Stimulated activated CD4-positive, alpha-beta T cell treated with anti-CD3 and anti-CD28 coated beads, Interleukin-12 subunit alpha, Interleukin-12 subunit beta, amount 100 ng/mL, for 48 hours (primary cell): ENCODE data around the gene RAP1A.

Experiments used
- DNase-seq, 3 donors: peaks; one replicate each; pipeline ENCODE4 v3.0.0-alpha.2; 2020; ENCODE audit warnings: low read depth in 2 of 3, low spot score in 1 of 3

RAP1A gene

DNA sequence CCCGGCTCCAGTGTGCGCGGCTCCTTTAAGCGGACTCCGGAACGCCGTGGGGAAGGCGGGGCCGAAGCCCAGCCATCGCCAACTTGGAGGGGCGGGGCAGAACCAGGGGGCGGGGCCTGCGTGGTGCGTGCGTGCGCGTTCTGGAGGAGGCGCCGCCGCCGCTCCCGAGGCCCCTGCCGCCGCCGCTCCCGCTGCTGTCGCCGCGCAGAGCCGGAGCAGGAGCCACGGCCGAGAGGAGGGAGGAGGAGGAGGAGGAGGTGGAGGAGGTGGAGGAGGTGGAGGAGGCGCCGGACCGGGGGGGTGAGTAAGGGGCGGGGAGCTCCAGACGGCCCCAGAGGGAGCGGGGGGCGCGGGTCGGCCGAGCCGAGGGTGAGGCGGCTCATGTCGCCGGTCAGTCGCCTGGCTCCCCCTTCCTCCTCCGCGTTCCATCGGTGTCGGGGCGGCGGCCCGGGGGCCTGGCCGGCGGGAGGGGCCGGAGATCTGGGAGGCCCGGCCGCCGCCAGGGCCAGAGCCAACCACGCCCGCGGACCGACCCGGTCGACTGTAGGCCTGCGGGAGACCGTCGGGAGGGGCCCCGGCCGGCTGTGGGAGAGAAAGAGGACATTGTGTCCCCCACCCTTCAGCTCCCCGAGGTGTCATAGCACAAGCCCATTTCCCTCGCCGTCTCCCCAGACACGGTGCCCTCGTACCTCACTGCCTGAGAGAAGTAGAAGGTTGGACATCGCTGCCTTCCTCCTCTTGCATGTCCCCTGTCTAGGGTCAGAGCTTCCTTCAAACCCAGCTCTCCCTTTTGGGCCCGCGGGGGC lies at the start of gene RAP1A:
RAP1A (plus strand) TSS at position 155 of the 806 bp plus-strand sequence. CDS start 71,572 bp downstream, outside the sequence.
- peak; percentile 88 to 97 (median 97) for DNase-seq

DNA sequence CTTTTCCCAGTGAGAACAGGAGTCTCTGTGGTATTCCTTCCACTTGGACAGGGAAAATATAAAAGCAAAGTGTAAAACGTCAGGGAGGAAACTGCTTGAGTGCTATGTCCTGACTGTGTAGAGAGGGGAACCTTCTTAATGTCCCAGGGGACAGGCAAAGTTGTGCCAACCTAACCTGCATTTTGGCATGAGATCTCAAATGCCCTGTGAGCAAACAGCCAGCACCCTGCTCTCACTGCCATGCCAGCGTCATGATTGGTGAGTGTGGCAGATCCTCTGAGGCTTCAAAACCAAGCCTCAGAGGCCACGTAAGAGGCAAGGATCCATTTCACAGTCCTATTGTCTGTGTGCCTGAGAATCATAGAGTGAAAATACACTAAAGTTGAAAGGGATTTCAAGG lies 49.7 kb upstream of the RAP1A start:
- no peak for DNase-seq

DNA sequence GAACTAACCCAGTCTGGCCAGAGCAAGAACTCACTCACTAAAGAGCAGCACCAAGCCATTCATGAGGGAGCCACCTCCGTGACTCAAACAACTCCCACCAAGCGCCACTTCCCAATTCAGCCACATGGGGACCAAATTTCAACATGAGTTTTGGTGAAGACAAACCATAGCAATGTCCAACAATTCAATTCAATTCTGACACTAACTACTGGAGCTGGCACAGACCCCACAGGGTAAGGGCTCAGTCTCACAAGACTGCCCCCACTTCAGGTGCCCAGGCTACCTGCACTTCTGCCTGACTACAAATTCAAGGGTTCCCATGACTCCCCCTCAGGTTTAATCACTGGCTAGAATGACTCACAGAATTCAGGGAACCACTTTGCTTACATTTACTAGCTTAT lies 48.8 kb upstream of the RAP1A start:
- peak in 2 of 3 donors; percentile 15 to 50 for DNase-seq

DNA sequence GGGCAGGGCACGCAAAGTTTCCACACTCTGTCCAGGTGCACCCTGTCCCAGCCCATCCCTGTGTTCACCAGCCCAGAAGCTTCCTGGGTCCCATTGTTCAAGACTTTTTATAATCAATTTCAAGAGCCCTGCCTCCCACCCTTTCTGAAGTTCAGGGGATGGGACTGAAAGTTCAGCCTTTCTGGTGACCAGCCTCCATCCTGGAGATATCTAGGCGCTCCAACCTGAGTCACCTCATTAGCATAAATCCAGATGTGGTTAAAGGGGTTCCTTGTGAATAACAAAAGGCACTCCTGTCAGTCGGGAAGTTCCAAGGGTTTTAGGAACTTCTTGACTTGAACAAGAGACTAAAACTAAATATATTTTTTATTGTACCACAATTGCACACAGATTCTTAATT lies 48.4 kb upstream of the RAP1A start:
- DNase-seq, result no peak

DNA sequence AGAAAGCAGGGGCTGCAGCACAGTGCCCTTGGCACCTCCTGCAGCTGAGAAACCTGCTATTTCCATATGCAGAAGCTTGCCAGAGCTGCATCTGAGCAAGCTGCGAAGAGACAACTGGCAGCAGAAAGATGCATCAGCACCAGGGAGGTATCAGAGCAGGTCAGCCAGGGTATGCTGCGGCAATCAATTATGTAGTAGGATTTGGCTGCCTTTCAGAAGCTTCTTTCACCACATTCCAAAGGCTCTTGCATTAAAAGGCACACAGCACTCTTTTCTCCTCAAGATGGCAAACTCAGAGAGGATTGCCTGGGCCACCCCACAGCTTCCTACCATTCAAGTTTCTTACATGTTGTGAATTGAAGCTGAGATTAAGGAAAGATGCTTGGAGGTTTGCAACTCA lies 47.6 kb upstream of the RAP1A start:
- no peak for DNase-seq

DNA sequence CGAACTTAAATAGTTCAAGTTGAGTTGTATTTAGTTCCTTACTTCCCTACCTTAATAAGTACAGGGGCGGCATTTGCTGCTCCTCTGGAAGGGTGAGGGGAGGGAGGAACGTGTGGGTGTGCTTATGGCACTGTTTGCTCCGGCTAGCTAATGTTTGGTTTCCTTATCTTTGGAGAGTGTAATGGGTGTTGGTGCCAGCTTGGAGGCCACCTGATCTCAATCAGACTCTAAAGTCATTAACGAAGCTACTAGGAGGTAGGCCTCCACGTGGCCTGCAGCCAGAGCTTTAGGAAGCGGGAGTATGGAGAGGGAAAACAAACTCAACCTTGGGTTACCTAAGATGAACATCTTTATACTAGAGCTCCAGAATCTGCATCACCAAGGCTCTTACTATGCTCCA lies 43.0 kb upstream of the RAP1A start:
- no peak for DNase-seq

DNA sequence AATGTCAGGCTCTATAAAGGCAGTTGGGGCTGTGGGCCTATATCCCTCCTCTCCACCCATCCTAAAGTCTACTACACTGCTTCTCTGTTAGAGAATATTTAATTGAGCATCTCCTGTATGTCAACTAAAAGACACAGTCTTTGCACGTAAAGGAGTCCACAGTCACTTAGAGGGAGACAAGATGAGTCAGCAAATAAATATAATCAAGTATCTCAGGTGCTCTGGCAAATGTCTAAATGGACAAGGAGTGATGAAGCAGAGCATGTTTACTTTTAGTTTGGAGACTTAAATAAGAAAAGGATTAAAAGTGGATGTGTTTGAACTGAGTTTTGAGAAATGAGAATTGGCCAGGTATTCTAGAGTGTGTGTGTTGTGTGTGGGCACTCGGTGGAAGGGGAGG lies 41.8 kb upstream of the RAP1A start:
- DNase-seq, result no peak

DNA sequence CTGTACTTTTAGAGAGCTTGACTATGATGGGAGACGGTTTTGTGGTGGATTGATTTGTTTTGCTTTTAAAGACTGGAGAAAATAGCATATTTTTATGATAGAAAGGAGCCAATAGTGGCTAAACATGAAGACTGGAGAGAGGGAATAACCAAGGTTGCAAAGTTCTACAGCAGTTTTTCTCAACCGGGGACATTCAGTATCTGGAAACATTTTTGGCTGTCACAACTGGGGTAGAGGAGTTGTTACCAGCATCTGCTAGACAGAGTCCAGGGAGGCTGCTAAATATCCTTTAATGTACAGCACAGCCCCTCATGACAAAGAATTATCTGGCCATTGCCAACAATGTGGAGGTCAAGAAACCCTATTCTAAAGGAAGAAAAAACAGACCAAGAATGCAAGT lies 38.4 kb upstream of the RAP1A start:
- DNase-seq, result no peak

DNA sequence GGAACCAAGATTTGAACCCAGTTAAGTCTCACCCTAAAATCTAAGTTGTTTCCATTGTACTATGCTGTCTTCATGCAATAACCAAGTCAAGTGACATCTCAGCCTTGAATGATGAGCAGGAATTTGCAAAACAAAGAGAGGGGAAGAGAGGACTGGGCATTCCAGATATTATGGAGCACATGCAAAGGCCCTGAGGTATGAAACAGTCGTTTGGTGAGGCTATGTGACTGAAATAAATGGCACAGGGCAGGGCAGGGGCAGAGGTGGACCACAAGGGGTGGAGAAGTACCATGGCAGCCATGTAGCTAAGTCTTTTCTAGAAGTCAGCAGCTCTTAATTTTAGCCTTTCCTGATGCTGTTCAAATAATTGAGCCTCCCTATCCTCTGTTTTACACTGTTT lies 37.6 kb upstream of the RAP1A start:
- no peak for DNase-seq

DNA sequence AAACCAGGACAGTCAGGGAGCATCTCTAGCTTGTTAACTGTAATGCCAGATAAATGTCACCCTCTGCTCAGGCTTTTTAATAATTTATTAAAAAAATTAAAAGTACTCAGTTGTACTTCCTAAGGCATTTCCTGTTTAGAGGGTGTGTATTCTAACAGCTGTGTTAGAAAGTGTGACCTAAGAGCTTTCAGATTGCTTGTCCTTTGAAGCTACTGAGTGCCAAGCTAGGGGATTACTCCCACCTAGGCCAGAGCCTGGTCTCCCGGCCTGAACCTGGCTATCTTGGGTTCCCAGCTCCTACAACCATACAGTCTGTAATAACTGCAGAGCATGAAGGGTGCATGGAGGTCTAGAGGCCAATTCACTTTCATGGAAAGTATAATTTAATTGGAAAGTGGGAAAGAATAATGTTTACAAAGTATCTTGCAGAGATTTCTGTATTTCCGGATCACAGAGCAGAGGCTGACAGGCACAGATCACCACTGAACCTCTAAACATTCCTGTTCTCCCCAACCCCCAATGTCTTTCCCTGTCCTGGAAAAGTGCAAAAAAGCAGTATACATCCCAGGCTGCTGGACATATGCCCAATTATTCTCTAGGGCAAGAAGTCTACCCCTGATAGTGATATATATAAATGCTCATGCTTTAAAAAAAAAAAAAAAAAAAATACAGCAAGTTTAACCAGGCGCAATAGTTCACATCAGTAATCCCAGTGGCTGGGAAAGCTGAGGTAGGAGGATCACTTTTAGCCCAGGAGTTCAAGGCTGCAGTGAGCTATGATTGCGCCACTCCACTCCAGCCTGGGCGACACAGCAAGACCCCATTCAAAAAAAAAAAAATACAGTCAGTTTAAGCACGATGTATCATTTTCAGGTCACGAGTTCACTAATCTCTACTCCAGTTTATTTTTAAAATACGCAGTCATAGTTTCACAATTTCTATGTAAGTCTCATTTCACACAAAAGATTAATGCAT lies 36.7 kb upstream of the RAP1A start:
- no peak for DNase-seq

DNA sequence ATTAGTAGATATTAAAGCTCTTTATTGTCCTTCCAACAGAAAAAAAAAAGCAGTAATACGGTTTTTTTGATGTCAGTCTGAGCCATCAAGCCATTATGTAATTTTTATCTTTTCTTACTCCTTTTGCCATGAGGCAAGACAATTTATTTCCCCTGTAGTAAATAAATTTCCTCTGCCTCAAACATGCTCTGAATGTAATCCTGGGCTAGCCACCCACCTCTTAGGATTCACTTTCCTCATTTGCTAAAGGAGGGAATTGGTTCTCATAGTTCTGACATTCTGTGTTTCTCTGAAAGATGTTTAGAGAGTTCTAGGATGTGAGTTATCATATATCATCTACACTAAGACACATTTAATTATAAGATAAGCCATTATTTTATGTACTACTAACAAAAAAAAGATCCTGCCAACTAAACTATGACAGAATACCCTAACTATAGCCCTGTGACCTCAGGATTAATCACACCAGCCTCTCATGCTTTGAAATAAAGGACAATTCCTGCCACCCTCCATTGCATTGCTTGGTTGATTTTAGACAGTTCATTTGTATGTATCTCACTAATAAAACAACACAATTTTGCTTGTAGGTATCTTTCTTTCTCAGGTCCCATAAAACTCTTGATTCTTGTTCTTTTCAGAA lies 34.0 kb upstream of the RAP1A start:
- DNase-seq, result no peak

DNA sequence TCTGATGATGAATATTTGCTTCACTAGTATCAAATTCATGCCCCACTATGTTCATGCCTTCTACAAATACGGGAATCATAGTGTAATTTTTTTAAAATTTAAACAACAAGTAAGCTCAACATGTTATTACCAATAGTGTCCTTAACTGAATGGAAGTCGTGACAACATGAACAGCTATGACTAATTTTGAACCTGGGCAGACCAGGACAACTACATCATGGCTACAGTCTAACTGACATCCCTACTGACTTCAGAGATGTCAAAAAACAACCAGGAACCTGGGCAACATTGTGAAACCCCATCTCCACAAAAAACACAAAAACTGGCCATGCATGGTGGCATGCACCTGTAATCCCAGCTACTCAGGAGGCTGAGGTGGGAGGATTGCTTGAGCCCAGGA lies 33.5 kb upstream of the RAP1A start:
- DNase-seq, result no peak

DNA sequence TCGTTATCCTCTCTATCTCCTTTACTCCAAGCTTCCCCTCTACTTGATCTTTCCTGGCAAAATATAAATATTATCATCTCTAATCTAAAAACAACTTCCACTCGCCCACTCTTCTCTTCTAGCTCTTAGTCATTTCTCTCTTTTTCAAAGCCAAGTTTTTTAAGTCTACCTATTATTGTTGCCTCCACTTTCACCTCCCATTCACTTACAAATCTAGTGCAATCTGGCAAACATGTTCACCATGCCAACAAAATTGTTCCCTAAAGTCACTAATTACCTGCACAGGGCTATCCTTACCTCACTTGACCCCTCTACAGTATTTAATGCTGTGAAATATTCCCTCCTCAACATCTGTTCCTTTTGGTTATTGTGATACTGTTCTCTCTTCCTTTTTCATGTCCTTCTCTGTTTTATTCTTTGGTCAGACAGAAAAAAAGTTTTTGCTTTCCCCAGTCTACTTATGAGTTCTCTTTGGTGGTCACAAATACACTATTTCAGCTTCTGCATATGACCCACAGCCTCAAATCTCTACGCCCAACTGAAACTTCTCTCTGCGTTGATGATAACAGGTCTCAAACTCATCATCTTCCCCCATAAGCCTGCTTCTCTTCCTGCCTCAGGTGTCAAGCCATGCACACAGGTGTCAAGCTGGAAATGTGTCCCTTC lies 31.9 kb upstream of the RAP1A start:
- no peak for DNase-seq

DNA sequence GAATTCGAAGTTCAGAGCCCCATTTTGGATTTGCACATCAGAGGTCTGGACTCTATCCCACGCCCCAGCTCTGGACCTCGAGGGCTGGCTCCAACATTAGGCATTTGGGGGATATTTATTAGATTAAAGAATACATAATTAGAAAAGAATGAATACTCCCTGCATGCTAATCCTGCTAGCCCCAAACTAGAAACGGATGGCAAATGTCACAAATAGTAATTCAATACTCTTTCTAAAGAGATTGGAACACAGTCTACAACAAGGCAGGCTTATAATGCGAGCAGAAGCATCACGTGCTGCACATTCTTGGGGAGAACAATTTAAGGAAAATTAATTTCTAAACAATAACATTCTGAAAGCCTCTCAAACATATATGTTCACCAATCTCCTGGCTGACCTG lies 27.7 kb upstream of the RAP1A start:
- DNase-seq, result no peak

DNA sequence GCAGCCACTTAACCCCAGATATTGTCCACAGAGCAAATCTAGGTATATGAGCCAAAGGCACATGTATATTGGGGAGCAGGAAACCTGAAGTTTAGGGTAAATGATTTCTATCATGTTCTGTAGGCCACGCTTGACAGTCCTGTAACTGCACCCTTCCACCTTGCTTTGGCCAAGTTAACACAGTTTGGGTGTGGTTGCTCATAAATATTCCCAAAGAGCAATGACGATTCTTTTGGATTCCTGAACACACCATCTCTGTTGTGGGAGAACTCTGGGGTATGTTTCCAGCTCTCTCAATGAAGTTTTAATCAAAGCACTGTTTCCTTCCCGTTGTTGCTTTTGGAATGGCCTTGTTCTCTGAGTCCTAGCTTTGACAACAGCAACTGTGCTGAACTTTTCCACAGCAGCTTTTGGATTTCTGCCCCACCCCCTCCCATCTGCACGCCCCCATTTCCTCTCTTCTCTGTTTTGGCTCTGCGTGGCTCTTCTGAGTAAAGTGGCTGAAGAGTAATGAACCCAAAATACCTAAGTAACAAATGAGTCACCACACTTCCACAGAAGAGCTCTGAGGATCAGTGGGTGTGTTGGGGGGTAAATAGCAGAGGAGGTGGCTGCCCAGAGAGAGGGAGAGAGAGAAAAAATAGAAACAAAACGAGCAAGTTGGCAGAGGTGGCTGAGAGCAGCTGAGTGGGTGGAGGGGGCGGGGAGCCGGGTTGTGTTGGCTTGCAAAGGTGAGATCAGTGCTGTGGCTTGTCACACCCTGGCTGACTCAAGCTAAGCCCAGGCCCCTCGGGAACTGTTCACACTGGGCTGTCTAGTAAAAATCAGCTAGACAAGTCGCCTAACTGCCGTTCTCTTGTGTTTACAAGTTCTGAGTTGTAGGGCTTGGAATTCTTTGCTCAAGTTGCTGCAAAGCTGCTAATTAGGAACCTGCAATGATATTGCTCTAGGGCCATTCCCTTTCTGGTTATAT lies 26.9 kb upstream of the RAP1A start:
- DNase-seq, result peak; percentile 95 to 96 (median 96)

DNA sequence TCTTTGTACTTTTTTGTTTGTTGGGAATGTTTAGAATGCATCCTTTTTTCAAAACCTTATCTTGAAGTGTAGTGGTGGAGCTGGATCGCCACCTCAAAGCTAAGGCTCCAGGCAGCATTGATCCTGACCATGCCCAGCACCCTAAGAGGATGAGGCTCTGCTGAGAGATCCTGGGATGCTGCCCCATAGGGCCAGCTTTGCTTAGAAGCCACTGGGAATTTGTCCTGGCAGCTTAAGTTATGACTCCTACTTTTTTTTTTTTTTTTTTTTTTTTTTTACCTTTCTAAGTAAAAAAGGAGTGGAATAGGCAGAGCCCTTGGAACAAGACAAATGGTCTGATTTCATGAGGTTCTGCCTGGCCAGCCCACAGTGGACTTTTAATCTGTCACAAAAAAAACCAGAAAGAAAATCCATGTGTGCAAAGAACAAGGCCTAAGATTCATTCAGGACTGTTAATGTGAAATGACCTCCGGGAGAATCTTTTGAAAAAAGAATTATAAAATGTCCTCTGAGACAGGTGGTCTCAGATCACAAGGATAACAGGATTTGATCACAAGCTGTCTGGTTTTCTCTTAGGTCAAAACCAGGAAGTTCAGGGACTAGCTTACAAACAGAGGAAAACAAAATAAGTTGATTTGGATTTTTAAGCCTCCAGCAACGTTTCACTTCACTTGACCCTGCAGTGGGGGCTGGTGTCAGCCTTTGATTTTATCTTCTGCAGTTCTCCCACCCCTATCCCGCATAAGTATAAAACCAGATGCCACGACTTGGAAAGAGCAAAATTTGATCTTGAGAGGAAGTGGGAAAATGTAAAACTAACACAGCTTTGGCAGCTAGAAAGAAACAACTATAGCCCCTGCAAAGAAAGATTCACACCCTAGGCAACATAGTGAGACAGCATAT lies 25.9 kb upstream of the RAP1A start:
- no peak for DNase-seq

DNA sequence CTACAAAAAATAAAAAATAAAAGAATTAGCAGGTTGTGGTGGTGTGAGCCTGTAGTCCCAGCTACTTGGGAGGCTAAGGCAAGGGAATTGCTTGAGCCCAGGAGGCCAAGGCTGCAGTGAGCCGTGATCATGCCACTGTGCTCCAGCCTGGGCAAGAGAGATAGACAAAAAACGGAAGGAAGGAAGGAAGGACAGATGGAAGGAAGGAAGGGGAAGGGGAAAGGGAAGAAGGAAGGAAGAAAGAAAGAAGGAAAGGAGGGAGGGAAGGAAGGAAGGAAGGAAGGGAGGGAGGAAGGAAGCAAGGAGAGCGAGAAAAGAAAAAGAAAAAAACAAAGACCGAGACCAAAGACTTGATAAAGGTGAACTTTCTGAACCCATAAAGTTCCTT lies 25.3 kb upstream of the RAP1A start:
- no peak for DNase-seq

DNA sequence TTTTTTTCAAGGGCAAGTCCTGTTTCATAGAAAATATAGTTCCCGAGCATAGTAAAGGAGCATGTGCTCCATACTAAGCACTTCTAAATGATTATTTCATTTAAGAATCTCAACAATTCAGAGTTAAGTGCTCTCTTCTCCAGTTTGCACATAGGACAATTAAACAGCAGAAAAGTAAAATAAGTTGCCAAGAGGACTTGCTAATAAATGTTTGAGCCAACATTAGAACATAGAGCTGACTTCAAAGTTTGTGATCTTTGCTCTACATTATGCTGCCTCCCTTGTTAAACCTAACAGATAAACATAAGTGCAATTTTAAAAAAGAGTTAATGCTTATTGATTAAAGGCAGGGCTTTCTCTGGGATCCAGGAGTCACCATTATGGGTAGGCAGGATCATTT lies 23.8 kb upstream of the RAP1A start:
- no peak for DNase-seq

DNA sequence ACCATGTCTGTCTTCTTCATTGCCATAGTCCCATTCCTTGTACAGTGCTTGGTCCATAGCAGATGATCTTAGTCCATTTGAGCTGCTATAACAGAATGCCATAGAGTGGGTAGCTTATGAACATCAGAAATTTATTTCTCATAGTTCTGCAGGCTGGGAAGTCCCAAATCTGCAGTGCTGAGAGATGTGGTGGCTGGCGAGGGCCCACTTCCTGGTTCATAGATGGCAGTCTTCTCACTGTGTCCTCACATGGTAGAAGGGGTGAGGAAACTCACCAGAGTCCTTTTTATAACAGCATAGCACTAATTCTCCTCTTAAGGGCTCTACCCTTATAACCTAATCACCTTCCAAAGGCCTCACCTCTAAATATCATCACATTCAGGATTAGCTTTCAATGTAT lies 23.1 kb upstream of the RAP1A start:
- DNase-seq, result peak in 1 of 3 donors; percentile 49
